GM18909 (cell line): ENCODE data around the gene AFF3.
"Not testable (repeated sequence)": the region's sequence is repeated elsewhere in the genome, so short reads cannot be mapped to it uniquely, and the experiment has no call there.

ENCODE experiments used
- ATAC-seq: cut with Tn5 transposase; IDR thresholded peaks from one replicate; pipeline ENCODE4 v1.9.1; 2021; ENCODE audit warnings: mild to moderate bottlenecking; ENCODE audit not compliant: unreplicated experiment, poor library complexity

Gene AFF3

DNA sequence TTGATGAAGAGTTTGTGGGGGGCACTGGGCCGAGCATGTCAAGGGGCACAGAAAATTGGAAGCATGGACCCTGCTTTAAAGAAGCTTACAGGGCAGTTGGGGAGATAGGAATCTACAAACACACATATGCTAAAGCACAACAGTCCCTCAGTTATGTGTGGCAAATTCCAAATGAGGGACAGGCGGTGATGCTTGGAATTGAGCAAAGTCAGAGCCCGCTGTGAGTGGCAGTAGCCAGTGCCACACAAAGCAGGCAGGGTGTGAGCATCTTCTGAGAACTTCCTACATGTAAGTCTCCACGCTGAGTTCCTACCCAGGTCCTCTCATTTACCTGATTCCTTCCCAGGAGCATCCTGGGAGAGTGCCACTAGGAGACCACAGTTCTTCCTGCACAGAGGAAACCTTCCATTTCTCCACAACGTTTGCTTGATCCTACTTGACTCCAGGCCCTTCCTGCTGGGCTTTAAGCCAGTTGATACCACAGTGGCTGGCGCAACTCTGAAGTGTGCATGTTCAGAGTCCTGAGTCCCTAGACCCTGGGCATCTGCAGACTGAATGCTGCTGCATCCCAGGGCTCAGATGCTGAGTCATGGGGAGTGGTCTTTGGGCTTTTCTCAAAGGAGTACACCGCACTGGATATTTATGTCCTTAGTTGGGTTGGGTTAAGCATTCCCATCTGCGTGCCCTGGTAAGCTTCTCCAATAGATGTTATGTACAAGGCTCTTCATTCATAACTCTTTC lies 365.3 kb downstream of the AFF3 start:
- ATAC-seq, result no peak

DNA sequence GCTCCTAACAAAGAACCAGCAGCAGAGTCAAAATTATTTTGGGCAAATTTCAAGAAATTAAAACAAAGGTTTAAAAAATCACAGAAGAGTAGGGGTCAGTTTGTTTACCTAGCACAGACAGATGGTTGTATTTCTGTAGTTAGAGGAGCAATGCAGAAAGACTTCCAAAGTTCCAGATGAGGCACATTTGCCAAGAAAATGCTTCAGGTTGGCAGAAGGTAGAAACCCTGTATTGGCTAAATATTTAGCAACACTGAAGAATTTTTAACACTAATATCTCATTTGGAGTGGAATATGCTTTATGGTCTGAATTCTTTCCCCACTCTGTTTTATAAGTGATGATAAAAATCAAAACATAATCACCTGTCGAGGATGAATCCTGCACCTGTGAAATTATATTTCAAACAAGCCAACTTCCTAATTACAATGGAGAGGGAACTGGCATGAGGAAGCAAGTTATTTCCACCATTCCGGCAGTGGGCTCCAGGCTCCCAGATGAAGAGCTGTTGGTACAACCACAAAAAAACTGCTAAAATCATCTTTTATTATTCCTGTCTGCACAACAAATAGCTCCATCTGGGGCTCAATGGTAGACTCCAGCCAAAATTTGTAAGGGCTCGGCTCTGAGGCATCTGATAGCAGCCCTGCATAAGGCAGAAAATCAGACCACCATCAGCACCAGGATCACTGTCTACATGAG lies 366.0 kb downstream of the AFF3 start:
- no peak for ATAC-seq

DNA sequence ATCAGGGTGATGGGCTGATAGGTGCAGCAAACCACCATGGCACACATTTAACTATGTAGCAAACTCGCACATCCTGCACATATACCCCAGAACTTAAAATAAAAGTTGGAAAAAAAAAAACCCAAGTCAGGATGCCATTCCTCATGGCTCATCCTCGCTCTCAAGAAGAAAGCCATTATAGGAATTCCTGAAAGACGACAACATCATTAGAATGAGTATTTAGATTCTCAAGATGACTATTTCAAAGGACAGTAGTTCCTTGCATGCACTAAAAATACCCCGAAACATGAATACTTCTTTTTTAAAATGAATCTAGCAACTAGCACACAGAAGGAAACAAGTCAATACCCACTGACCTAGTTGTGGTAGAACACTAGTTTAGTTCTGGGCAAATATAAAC lies 366.8 kb downstream of the AFF3 start:
- no peak for ATAC-seq

DNA sequence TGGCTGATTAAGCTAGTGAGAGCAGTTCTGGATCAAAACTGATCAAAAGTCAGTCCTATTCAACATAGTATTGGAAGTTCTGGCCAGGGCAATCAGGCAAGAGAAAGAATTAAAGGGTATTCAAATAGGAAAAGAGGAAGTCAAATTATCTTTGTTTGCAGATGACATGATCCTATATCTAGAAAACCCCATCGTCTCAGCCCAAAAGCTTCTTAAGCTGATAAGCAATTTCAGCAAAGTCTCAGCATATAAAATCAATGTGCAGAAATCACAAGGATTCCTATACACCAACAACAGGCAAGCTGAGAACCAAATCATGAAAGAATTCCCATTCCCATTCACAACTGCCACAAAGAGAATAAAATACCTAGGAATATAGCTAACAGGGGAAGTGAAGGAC lies 368.7 kb downstream of the AFF3 start:
- not testable (repeated sequence) for ATAC-seq

DNA sequence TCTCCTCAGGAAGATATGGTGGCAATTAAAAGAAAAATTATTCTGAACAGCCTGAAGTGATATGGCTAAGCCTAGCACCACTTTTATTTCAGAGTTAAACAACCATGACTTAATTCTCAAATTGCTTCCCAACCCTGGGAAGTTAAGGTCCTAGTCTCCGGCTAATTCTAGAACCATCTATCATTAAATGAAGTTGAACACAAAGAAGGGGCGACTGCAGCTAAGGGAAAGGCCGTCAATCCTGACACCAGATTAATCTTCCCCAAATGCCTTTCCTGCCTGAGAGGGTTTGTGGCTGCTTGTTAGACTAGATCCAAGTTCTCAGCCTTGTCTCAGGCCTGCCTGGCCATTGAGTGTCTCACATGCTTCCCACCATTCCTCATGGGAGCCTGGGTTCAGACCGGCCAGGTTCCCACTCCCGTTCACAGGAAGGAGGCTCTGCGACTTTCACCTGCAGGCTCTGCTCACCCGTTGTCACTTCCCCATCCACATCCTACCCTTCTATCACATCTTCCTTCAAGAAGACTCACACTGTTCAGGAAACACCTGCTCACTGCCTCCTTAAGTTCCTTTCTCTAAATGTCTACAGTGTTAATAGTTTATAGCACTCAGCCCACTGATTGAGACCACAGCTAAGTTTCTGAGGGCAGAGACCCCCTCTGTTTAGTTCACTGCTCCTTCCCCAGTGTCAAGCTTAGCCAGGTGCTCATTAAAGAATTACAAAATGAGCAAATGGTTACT lies 369.6 kb downstream of the AFF3 start:
- ATAC-seq, result no peak

DNA sequence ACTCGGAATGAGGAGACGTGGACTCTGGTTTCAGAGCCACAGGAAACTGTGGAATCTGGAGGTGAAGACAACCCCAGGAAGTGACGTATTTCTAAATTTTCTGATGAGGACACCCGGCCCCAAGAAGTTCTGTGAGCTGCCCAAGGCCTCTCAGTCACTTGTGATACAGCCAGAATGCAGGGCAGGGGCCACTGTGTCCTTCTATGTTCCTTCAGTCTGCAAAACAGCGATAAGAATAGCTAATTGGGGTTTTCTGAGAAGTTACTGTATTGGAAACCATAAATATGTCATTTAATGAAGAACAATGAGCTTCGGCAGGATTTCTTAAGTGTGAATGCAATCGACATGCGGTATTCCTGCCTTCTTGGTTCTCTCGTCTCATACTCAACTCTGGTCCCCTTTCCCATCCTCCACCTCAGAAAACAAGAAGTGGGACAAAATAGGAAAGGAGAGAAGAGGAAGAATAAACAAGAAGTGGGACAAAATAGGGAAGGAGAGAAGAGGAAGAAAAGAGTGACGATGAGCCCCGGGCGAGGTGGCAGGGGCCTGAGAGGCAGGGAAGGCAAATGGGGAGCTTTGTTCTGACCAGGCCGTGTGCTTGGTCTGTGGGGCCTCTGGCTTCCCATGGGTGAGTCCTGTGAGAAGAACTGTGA lies 370.6 kb downstream of the AFF3 start:
- ATAC-seq, result no peak

DNA sequence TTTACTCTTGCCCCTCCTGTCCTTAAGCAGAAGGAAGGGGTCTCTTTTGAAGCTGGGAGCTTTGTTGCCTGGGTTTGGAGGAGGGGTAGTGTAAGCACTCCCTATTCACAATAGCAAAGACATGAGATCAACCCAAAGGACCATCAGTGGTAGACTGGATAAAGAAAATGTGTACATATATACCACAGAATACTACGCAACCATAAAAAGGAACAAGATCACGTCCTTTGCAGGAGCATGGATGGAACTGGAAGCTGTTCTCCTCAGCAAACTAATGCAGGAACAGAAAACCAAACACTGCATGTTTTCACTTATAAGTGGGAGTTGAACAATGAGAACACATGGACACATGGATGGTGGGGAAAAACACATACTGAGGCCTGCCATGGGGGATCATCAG lies 371.5 kb downstream of the AFF3 start:
- no peak for ATAC-seq

DNA sequence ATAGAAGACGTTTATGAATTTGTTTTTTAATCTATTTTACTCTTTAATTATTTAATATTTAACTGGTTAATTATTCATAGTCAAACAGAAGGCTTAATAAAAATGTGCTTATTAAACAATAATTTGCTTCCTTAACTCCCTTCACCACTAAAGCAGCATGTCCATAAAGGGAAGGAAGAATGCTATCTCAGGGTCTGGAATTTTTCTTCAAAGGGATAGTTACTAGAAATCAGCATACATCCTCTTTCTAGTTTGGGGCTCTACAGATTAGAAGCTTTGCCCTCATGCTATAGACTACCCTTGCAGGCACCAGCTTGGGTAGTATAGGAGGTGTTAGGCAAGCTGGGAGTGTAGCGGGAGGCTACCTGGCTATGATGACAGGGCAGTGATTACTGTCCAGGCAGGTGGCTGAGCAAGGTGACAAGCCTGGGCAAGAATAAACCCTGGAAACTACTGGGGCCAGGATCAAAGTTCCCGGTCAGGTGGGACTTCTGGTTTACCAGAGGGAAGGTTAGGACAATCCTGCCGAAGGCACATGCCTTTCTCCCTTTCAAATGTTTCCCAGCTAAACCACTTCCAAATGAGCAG lies 376.6 kb downstream of the AFF3 start:
- ATAC-seq, result no peak

DNA sequence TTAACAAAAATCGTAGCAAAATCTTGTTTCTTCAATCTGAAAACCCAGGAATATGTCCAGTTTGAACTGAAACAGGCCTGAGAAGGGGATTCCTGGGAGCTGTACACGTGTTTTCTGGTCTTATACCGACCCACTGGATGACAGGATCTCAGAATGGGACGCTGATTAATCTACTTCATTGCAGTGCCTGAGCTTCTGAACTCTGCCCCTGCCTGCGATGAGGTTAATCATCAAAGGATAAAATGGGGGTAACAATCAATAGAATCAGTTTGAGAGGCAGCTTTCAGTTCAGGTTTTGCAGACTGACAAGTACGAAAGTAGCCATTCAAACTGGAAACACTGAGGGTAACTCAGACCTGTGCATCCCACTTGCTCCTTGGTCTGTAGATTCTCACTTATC lies 378.6 kb downstream of the AFF3 start:
- no peak for ATAC-seq

DNA sequence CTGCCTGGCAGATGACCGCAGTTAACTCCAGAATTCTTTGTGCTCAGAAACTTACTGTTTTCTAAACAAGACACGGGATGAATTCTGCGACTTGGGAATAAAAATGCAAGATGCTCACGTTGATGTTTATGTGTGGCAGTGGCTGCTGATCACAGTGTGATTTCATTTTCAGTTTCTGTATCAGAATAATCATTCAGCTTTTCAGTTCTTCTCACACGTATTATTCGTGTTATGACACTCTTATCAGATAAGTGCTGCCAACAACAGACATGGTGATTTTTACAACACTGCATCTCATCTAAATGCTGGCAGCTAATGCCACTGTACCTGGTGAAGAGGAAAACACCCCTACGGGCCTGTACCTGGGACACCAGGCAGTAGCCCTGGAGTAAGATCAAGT lies 379.7 kb downstream of the AFF3 start:
- ATAC-seq, result no peak

DNA sequence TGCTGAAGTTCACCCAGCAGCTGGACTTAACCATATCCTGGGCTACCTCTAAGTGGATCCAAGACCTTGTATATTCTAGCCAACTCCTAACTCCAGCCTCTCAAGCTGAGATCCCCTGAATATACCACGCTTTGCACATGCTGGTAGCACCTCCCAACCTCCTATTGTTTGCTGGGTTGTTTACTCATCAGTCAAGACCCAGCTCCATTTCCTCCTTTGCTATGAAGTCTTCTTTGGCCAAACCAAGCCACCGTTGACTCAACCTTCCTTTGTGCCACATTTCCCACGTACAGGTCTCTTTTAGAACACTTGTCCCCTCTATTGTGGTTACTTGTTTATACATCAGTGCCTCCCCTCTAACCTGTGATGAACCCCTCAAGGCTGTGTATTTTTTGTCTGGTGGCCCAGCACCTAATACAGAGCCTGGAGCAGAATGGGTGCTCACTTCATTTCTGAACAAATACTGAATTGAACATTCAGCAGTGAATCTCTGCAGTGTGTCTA lies 384.7 kb downstream of the AFF3 start:
- ATAC-seq, result no peak

DNA sequence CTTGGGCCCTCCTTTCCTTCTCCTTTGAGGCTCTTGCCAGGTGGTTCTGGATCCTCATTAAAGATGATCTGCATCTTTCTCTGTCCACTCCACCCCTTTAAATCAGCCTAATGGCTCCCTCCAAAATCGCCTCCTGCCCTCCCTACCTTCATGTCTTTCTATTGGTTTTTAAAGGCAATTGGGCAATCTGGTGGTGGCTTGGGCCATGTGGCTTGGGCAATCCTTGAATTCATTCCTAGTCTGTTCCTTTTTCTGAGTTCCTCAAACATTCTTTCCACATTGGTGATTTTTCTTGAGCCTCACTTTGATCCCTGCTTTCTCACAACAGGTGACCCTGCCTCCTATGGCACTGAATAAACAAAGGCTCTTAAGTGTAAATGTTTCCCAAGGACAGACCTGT lies 386.3 kb downstream of the AFF3 start:
- no peak for ATAC-seq

DNA sequence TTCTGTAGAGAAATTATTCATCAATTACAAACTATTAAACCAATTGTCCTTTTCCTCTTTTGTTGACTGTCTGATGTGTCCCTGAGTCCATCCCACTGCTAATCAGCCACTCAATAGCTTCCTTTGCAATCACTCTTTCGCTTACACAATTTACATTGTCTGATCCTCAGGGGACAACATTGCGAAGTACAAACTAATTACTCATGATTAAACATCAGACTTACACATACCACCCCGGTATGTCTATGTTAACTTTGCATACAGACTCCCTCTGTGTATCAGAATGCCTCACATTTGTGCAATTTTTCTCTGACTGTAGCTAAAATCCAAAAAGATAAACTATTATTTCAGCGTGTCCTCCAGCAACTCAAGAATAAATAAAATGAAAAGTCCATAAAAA lies 388.2 kb downstream of the AFF3 start:
- no peak for ATAC-seq

DNA sequence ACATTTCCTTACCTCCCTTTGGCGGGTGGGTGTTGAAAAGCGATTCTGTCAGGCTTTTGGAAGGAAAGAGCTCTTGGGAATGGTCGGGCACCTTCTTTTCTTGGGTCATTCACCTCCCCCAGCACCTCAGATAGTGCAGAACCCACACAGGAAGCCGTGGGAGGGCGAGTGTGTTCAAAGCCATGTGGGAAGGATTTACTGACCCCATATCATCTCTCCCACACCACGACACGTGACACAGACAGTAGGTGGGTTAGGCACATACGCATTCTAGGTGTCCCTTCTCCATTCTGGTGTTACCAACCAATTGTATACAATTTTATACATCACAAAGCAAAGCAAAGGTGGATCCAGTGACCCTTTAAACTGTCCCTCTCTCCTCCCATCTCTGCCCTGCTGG lies 388.9 kb downstream of the AFF3 start:
- ATAC-seq, result no peak

DNA sequence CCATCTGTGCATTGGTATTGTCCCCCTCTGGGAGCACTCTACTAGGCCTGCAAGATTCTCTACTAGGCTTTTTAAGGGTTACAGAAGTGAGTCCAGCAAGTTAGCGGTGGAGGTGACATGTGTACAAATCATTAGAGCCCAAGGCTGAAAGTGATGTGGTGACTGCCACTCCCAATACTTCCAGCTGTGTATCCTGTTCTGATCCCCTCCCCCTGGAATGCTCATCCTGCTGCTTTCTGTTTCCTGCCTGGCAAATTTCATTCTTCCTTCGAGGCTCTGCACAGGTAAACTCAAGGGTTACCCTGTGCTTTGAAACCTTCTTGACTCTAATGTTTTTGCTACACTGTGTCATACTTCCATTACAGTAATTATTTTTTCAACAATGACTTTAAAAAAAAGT lies 394.0 kb downstream of the AFF3 start:
- no peak for ATAC-seq

DNA sequence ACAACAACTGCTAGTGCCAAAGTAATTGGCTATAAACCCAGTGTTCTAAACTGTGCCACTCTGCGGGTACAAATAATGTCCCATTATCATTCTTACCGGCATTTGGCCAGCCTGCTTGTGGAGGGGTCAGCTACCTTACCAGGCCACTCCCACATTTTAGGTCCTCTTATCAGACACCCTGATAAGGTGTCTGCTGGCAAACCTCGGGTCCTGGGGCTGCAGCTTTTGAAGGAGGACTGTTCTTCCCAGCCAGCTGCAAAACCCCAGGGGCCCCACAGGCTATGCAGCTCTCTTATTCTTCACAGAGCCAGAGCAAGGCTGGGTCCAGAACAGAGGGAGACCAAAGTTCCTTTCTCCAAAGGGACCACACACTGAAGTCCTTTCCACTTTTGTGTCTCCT lies 394.5 kb downstream of the AFF3 start:
- ATAC-seq, result no peak

DNA sequence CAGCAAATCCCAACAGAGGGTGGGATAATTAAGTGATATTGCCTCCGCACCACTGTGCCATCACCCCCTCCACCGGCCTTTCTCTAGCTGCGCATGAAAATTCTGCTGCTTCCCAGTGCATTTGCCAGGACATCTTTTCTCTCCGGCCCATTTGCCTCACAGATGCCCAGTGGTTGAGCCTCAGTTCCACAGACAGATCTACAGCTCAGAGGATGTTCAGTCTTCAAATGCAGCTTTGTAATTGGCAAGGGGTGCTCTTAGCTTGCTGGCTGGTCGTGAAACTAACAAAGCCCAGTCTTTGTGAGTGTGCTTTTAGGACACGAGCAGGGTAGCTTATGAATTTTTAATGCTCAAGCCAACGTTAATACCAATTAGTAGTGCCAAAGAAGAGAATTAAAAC lies 399.2 kb downstream of the AFF3 start:
- ATAC-seq, result no peak

DNA sequence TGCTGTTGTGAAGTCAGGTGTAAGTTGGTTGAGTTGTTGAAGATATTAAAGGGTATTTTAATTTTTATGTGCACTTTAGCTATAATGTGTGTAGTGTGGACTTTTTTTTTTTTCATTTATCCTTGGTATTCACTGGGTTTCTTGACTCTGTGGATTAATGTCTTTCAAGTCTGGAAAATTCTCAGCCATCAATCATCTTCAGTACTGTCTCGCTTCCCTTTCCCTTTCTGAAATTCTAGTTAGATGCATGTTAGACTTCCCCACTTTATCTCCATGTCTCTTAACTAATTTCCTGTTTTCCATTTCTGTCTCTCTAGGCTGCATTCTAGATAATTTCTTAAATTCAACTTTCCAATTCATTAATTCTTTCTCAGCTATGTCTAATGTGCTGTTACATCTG lies 404.9 kb downstream of the AFF3 start:
- ATAC-seq, result no peak

DNA sequence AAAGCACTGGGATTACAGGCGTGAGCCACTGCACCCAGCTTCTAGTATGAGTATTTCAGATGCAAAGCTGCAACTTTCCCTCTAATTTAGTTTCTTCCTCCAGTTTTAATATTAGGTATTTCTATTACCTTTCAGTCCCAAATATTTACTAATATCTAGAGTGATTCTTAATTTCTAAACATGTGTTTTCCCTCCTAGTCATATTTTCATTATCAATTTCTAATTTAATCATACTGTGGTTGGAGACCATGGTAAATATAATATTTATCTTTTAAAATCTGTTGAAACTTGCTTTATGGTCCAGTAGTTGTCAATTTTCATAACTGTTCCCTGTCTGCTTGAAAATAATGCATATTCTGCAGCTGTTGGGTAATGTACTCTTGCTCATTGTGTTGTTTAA lies 406.6 kb downstream of the AFF3 start:
- no peak for ATAC-seq

DNA sequence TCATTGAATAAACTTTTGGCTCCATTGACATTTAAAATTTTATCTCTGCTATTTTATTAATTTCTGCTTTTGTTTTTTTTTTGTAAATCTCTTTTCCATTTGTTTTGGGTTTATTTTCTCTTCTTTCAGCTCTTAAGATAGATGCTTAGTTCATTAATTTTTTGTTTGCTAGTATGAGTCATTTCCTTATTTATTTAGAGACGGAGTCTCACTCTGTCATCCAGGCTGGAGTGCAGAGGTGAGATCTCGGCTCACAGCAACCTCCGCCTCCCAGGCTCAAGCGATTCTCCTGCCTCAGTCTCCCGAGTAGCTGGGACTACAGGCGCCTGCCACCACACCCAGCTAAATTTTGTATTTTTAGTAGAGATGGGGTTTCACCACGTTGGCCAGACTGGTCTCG lies 407.1 kb downstream of the AFF3 start:
- ATAC-seq, result not testable (repeated sequence)
